ENCODE data around the gene FBH1.

FBH1 gene

DNA sequence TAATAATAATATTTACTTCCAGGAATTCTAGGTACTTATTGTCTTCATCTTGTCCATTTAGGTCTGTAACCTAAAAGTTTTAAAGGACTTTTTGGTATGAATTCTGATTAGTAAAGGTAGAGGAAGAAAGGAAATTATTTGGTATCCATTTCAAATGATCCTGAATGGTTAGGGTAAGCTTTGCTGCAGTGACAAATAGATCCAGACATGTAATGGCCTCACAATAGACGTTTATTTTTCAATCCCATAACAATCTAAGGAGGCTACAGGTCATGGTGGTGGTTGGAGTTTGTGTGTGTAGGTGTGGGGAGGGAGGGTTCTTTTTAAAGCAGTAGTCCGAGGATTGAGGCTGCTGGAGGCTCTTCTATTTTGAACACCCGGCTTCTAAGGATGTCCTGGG lies 5.3 kb downstream of the FBH1 start:
- Histone ChIP-seq H3K27me3 (no peaks in the 10 kb centered on the region), H3K36me3 (peaks cover 26% of the 10 kb centered on the region), H3K9me3 (no peaks in the 10 kb centered on the region), H3K4me3 (ENCODE audit: low read depth, low read length) (no peak overlapping the region), H3K4me1 (no peaks in the 10 kb centered on the region; the same call in 1 of the 2 replicates)
- no peak for DNase-seq
- no peak for TF ChIP-seq CTCF (IDR thresholded peaks at IDR 0.05; ENCODE audit: low read depth, low read length)

GRCh38 chr10:5895804-5896203 lies 5.8 kb downstream of the FBH1 start:
- H3K4me1 ChIP-seq: no peaks in the 10 kb centered on the region; the same call in 1 of the 2 replicates
- no peak for DNase-seq
- no peaks in the 10 kb centered on the region for H3K27me3 ChIP-seq
- H3K9me3 ChIP-seq: no peaks in the 10 kb centered on the region
- TF ChIP-seq CTCF (IDR thresholded peaks at IDR 0.05; ENCODE audit: low read depth, low read length): no peak
- H3K36me3 ChIP-seq: peaks cover 26% of the 10 kb centered on the region
- H3K4me3 ChIP-seq (ENCODE audit: low read depth, low read length): no peak overlapping the region

GRCh38 chr10:5896208-5897052 lies 6.4 kb downstream of the FBH1 start:
- Histone ChIP-seq H3K9me3 (no peaks in the 10 kb centered on the region), H3K36me3 (peaks cover 26% of the 10 kb centered on the region), H3K4me1 (no peaks in the 10 kb centered on the region; the same call in 1 of the 2 replicates), H3K4me3 (ENCODE audit: low read depth, low read length) (no peak overlapping the region), H3K27me3 (no peaks in the 10 kb centered on the region)
- TF ChIP-seq CTCF (IDR thresholded peaks at IDR 0.05; ENCODE audit: low read depth, low read length): no peak
- DNase-seq: no peak

DNA sequence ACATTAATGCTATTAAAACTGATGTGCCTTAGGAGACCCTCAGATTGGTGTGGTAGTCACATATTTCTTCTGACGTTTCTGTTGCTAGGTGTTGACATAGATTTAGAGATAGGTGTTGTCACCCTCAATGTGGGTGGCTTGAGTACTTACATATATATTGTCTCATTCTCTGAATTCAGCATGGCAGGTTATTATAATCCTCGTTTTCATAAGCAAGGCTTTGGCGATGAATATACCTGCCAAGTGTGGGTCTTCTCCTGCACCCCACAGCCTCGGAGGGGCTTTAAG lies 7.0 kb downstream of the FBH1 start:
- DNase-seq: no peak
- Histone ChIP-seq H3K4me3 (ENCODE audit: low read depth, low read length) (no peak overlapping the region), H3K27me3 (no peaks in the 10 kb centered on the region), H3K4me1 (no peaks in the 10 kb centered on the region; the same call in 1 of the 2 replicates), H3K9me3 (no peaks in the 10 kb centered on the region), H3K36me3 (peaks cover 26% of the 10 kb centered on the region)
- no peak for TF ChIP-seq CTCF (IDR thresholded peaks at IDR 0.05; ENCODE audit: low read depth, low read length)

- H3K4me3 ChIP-seq (ENCODE audit: low read depth, low read length): no peak overlapping the region
- H3K27me3 ChIP-seq: no peaks in the 10 kb centered on the region
- no peaks in the 10 kb centered on the region for H3K4me1 ChIP-seq
- H3K36me3 ChIP-seq: peaks cover 24% of the 10 kb centered on the region
- no peak for DNase-seq
- no peak for TF ChIP-seq CTCF (IDR thresholded peaks at IDR 0.05; ENCODE audit: low read depth, low read length)
- no peaks in the 10 kb centered on the region for H3K9me3 ChIP-seq
These were observed 7.5 kb downstream of the FBH1 start for GRCh38 chr10:5897504-5897903.

GRCh38 chr10:5898163-5898562 lies 8.1 kb downstream of the FBH1 start:
- no peak for DNase-seq
- Histone ChIP-seq H3K36me3 (peaks cover 24% of the 10 kb centered on the region), H3K4me1 (no peaks in the 10 kb centered on the region)

More at GRCh38 chr10:5898163-5898562, 8.1 kb downstream of the FBH1 start:
- no peaks in the 10 kb centered on the region for H3K9me3 ChIP-seq
- no peaks in the 10 kb centered on the region for H3K27me3 ChIP-seq
- no peak overlapping the region for H3K4me3 ChIP-seq (ENCODE audit: low read depth, low read length)
- no peak for TF ChIP-seq CTCF (IDR thresholded peaks at IDR 0.05; ENCODE audit: low read depth, low read length)

Data from BE2C (cell line).